SK-N-MC (cell line): ENCODE data around the gene SLC30A2.
A peak's percentile ranks its signal among the peaks of the same experiment; 100 is the strongest.

Source experiments
- DNase-seq: peaks from one replicate; pipeline ENCODE4 v3.0.0-alpha.2; 2011; ENCODE audit warnings: low read depth, low spot score
- H3K27ac ChIP-seq: fragments of 200-600 bp; sonication (generic); 2 replicates; pipeline ENCODE4 v1.5.1; 2016; ENCODE audit warnings: mixed run types
- H3K36me3 ChIP-seq: fragments of 200-600 bp; sonication (generic); 2 replicates; pipeline ENCODE4 v1.6.1; 2017; ENCODE audit warnings: antibody characterized with exemption, low read length, mixed read lengths; ENCODE audit not compliant: insufficient read depth
- H3K4me3 ChIP-seq: fragments of 200-600 bp; sonication (generic); 2 replicates; pipeline ENCODE4 v1.5.1; 2016
- H3K9ac ChIP-seq: fragments of 200-600 bp; sonication (generic); 2 replicates; pipeline ENCODE4 v1.8.0; 2017; ENCODE audit warnings: mixed run types, mixed read lengths; ENCODE audit not compliant: insufficient read length
- H3K9me3 ChIP-seq: fragments of 200-600 bp; sonication (generic); 2 replicates; pipeline ENCODE4 v1.6.1; 2017; ENCODE audit warnings: low read depth, mild to moderate bottlenecking, antibody characterized with exemption, low read length, moderate library complexity, mixed read lengths
- EZH2 ChIP-seq: fragments of 200-600 bp; sonication (generic); IDR thresholded peaks from one replicate; pipeline ENCODE4 v1.6.1; 2017; ENCODE audit warnings: antibody characterized with exemption
- FOXP2 ChIP-seq: optimal IDR thresholded peaks from 2 replicates; pipeline ENCODE3; 2011; ENCODE audit warnings: mild to moderate bottlenecking, moderate library complexity; ENCODE audit not compliant: insufficient read depth; ENCODE audit errors: extremely low read length, control extremely low read depth
- POLR2AphosphoS5 ChIP-seq: IDR thresholded peaks from 2 replicates; pipeline ENCODE4 v1.6.1; 2012; ENCODE audit warnings: mild to moderate bottlenecking, low read depth, low read length, borderline replicate concordance

Gene SLC30A2

GRCh38 chr1:26038904-26039303 is 7.0 kb downstream of the SLC30A2 start:
- TF ChIP-seq FOXP2 (no peak), EZH2 (no peak), POLR2AphosphoS5 (no peak)
- H3K9me3 ChIP-seq, result no peaks in the 10 kb centered on the region
- H3K9ac ChIP-seq, result no peak overlapping the region
- no peaks in the 10 kb centered on the region for H3K36me3 ChIP-seq
- H3K27ac ChIP-seq, result no peak overlapping the region
- H3K4me3 ChIP-seq, result no peak overlapping the region
- DNase-seq, result no peak

- TF ChIP-seq EZH2, result no peak
- no peak for TF ChIP-seq POLR2AphosphoS5
- H3K27ac ChIP-seq, result no peak overlapping the region
- H3K36me3 ChIP-seq, result no peaks in the 10 kb centered on the region
- H3K9ac ChIP-seq, result no peak overlapping the region
- no peak overlapping the region for H3K4me3 ChIP-seq
- DNase-seq, result no peak
- no peaks in the 10 kb centered on the region for H3K9me3 ChIP-seq
Observed at GRCh38 chr1:26038477-26038876, 7.4 kb downstream of the SLC30A2 start.

- Histone ChIP-seq H3K9ac (no peak overlapping the region), H3K9me3 (no peaks in the 10 kb centered on the region), H3K27ac (no peak overlapping the region)
Observed at GRCh38 chr1:26037904-26038303, 8.0 kb downstream of the SLC30A2 start.

GRCh38 chr1:26036756-26037281 is 9.1 kb downstream of the SLC30A2 start:
- Histone ChIP-seq H3K9me3 (no peaks in the 10 kb centered on the region), H3K9ac (no peak overlapping the region), H3K4me3 (no peak overlapping the region), H3K27ac (no peak overlapping the region), H3K36me3 (no peaks in the 10 kb centered on the region)
- DNase-seq, result no peak
- TF ChIP-seq EZH2 (no peak), FOXP2 (no peak), POLR2AphosphoS5 (no peak)

More at GRCh38 chr1:26037904-26038303, 8.0 kb downstream of the SLC30A2 start:
- no peak overlapping the region for H3K4me3 ChIP-seq
- DNase-seq, result no peak
- TF ChIP-seq POLR2AphosphoS5 (no peak), EZH2 (no peak), FOXP2 (no peak)
- no peaks in the 10 kb centered on the region for H3K36me3 ChIP-seq

- peak overlapping the region; percentile 96 for H3K4me3 ChIP-seq
- no peak for TF ChIP-seq POLR2AphosphoS5
- no peak for TF ChIP-seq EZH2
- TF ChIP-seq FOXP2, result no peak
- no peaks in the 10 kb centered on the region for H3K9me3 ChIP-seq
- no peak for DNase-seq
- H3K9ac ChIP-seq, result peak overlapping the region; percentile 67
- H3K36me3 ChIP-seq, result no peaks in the 10 kb centered on the region
- H3K27ac ChIP-seq, result no peak overlapping the region
Observed at GRCh38 chr1:26035959-26036755, 9.8 kb downstream of the SLC30A2 start.

GRCh38 chr1:26035203-26035958 is 10.5 kb downstream of the SLC30A2 start:
- no peaks in the 10 kb centered on the region for H3K36me3 ChIP-seq
- H3K9me3 ChIP-seq, result no peaks in the 10 kb centered on the region
- TF ChIP-seq FOXP2 (no peak), POLR2AphosphoS5 (peak; percentile 54; the same call in 1 of the 2 replicates), EZH2 (no peak)
- peak overlapping the region; percentile 96 for H3K4me3 ChIP-seq
- no peak overlapping the region for H3K27ac ChIP-seq
- H3K9ac ChIP-seq, result peak overlapping the region; percentile 67
- DNase-seq, result no peak

GRCh38 chr1:26034504-26035202 is 11.3 kb downstream of the SLC30A2 start:
- Histone ChIP-seq H3K9ac (no peak overlapping the region), H3K9me3 (no peaks in the 10 kb centered on the region), H3K27ac (no peak overlapping the region), H3K36me3 (no peaks in the 10 kb centered on the region), H3K4me3 (peak overlapping the region; percentile 96)
- no peak for TF ChIP-seq POLR2AphosphoS5
- TF ChIP-seq FOXP2, result no peak
- TF ChIP-seq EZH2, result no peak
- DNase-seq, result no peak

- no peaks in the 10 kb centered on the region for H3K36me3 ChIP-seq
Observed at GRCh38 chr1:26032656-26033357, 13.1 kb downstream of the SLC30A2 start.

More at GRCh38 chr1:26032656-26033357, 13.1 kb downstream of the SLC30A2 start:
- H3K27ac ChIP-seq, result no peak overlapping the region
- H3K9me3 ChIP-seq, result no peaks in the 10 kb centered on the region
- no peak for TF ChIP-seq EZH2
- no peak for TF ChIP-seq FOXP2
- TF ChIP-seq POLR2AphosphoS5, result no peak
- H3K9ac ChIP-seq, result no peak overlapping the region
- no peak for DNase-seq
- no peak overlapping the region for H3K4me3 ChIP-seq
